Uterus (tissue), 4 donors: Measurements from ENCODE around the gene HIBCH. TPM values are rescaled to one million over a fixed set of nuclear protein-coding genes. Genes with fewer than 3 reads are reported as not detected.

Experiments used
- DNase-seq, 2 donors: peaks; one replicate each; pipeline ENCODE4 v3.0.0-alpha.2; 2019 to 2020
- H3K27ac ChIP-seq, 2 donors: fragments of 200-600 bp; sonication (generic); 1 replicate in 1 of 2; 2 replicates in 1 of 2; pipeline ENCODE4 v1.5.1; 2016 to 2018
- H3K27me3 ChIP-seq, 2 donors: fragments of 200-600 bp; sonication (generic); one replicate each; pipeline ENCODE4 v1.5.1; 2018 to 2019; ENCODE audit warnings: control low read depth in 1 of 2
- H3K36me3 ChIP-seq, 2 donors: fragments of 200-600 bp; sonication (generic); one replicate each; pipeline ENCODE4 v1.5.1; 2019; ENCODE audit warnings: control low read depth in 1 of 2
- H3K4me1 ChIP-seq, 2 donors: fragments of 200-600 bp; sonication (generic); one replicate each; pipeline ENCODE4 v1.5.1; 2018 to 2019; ENCODE audit warnings: control low read depth in 1 of 2
- H3K4me3 ChIP-seq, 2 donors: fragments of 200-600 bp; sonication (generic); 1 replicate in 1 of 2; 2 replicates in 1 of 2; pipeline ENCODE4 v1.5.1; 2018 to 2019; ENCODE audit warnings: mild to moderate bottlenecking in 1 of 2
- H3K9me3 ChIP-seq, 2 donors: fragments of 200-600 bp; sonication (generic); one replicate each; pipeline ENCODE4 v1.5.1; 2019; ENCODE audit warnings: control low read depth in 1 of 2
- CTCF ChIP-seq, 4 experiments: fragments of 200-600 bp in 2 of 4; fragments of 450-650 bp in 2 of 4; sonication (generic) in 2 of 4; IDR thresholded peaks; one replicate each; pipeline ENCODE4 v1.5.1; 2016 to 2019; ENCODE audit warnings: antibody characterized with exemption in 4 of 4, mild to moderate bottlenecking in 2 of 4, moderate library complexity in 1 of 4
- POLR2A ChIP-seq, 2 donors: fragments of 450-650 bp; IDR thresholded peaks; one replicate each; pipeline ENCODE4 v1.6.1; 2016; ENCODE audit warnings: antibody characterized with exemption in 2 of 2, mild to moderate bottlenecking in 1 of 2, moderate library complexity in 1 of 2
- intact Hi-C: fragments of 100-400 bp; cut with DNase I; formaldehyde crosslinking; loops from one replicate; pipeline ENCODE4 v1.15.1; 2023; ENCODE audit warnings: low total_unique reads
- total RNA-seq, 4 donors: library from RNA; depleted of rRNA in 3 of 4; stranded (reverse); fragments of >200 nt in 3 of 4; gene quantifications; one replicate each; pipeline versions ENCODE4 v1.1.0 to v1.2.4, GENCODE V29; 2014 to 2023
- donor health status: DM: yes; HTN: yes; CAD: no.

Gene HIBCH
- total RNA-seq, 4 donors from 2014 or later, result 9.1 to 53.9 (median 26.9) TPM

GRCh38 chr2:190333395-190333794 is 13.8 kb upstream of the HIBCH start:
- DNase-seq, result no peak
- intact Hi-C loops, result no loop called here
- H3K36me3 ChIP-seq, result no peaks in the 10 kb centered on the region
- TF ChIP-seq POLR2A (IDR thresholded peaks at IDR 0.05) (no peak), CTCF (IDR thresholded peaks at IDR 0.05) (no peak)
- H3K4me1 ChIP-seq, result no peaks in the 10 kb centered on the region
- no peak overlapping the region for H3K4me3 ChIP-seq
- H3K9me3 ChIP-seq, result no peaks in the 10 kb centered on the region
- H3K27ac ChIP-seq, result no peak overlapping the region
- no peaks in the 10 kb centered on the region for H3K27me3 ChIP-seq

GRCh38 chr2:190328573-190329147 is 9.0 kb upstream of the HIBCH start:
- no peaks in the 10 kb centered on the region for H3K36me3 ChIP-seq
- intact Hi-C loops, result no loop called here
- no peak for DNase-seq
- H3K4me3 ChIP-seq, result no peak overlapping the region
- H3K27me3 ChIP-seq, result no peaks in the 10 kb centered on the region
- H3K27ac ChIP-seq, result no peak overlapping the region
- no peaks in the 10 kb centered on the region for H3K4me1 ChIP-seq
- TF ChIP-seq CTCF (IDR thresholded peaks at IDR 0.05) (no peak), POLR2A (IDR thresholded peaks at IDR 0.05) (no peak)
- H3K9me3 ChIP-seq, result no peaks in the 10 kb centered on the region

- intact Hi-C loops, result no loop called here
- DNase-seq, result no peak
Measured at GRCh38 chr2:190327867-190328572, 8.4 kb upstream of the HIBCH start.

GRCh38 chr2:190325588-190325987 is 6.0 kb upstream of the HIBCH start:
- no peak for DNase-seq
- no peaks in the 10 kb centered on the region for H3K27me3 ChIP-seq
- no peak overlapping the region for H3K27ac ChIP-seq
- H3K4me1 ChIP-seq, result no peaks in the 10 kb centered on the region
- H3K4me3 ChIP-seq, result no peak overlapping the region
- intact Hi-C loops, result no loop called here
- no peaks in the 10 kb centered on the region for H3K9me3 ChIP-seq
- no peaks in the 10 kb centered on the region for H3K36me3 ChIP-seq
- TF ChIP-seq POLR2A (IDR thresholded peaks at IDR 0.05) (no peak), CTCF (IDR thresholded peaks at IDR 0.05) (no peak)

More at GRCh38 chr2:190327867-190328572, 8.4 kb upstream of the HIBCH start:
- Histone ChIP-seq H3K27ac (no peak overlapping the region), H3K4me1 (no peaks in the 10 kb centered on the region), H3K27me3 (no peaks in the 10 kb centered on the region), H3K9me3 (no peaks in the 10 kb centered on the region), H3K36me3 (no peaks in the 10 kb centered on the region), H3K4me3 (no peak overlapping the region)
- TF ChIP-seq CTCF (IDR thresholded peaks at IDR 0.05) (no peak), POLR2A (IDR thresholded peaks at IDR 0.05) (no peak)

GRCh38 chr2:190323406-190323805 is 3.8 kb upstream of the HIBCH start:
- H3K9me3 ChIP-seq, result no peaks in the 10 kb centered on the region
- no peaks in the 10 kb centered on the region for H3K27me3 ChIP-seq
- no peak for DNase-seq
- intact Hi-C loops, result no loop called here
- no peak overlapping the region for H3K4me3 ChIP-seq
- no peaks in the 10 kb centered on the region for H3K4me1 ChIP-seq
- TF ChIP-seq CTCF (IDR thresholded peaks at IDR 0.05) (no peak), POLR2A (IDR thresholded peaks at IDR 0.05) (no peak)
- no peak overlapping the region for H3K27ac ChIP-seq
- H3K36me3 ChIP-seq, result no peaks in the 10 kb centered on the region
